ENCODE data around the gene DUSP14.
"Not testable (repeated sequence)": the region's sequence is repeated elsewhere in the genome, so short reads cannot be mapped to it uniquely, and the experiment has no call there.

- not testable (repeated sequence) for TF ChIP-seq POLR2A, CTCF (IDR thresholded peaks at IDR 0.05)
Observed at GRCh38 chr17:37441369-37442014, 48.2 kb upstream of the DUSP14 start.
